OCI-M1 (cell line): ENCODE measurements around the gene SELENOV.

Experiments
- DNase-seq: peaks from one replicate; lab custom pipeline; 2025; lab: John Stamatoyannopoulos, UW

The SELENOV gene

GRCh38 chr19:39558624-39559117 is 43.7 kb downstream of the SELENOV start:
- DNase-seq, result no peak

- no peak for DNase-seq
Observed at GRCh38 chr19:39563408-39563807, 48.5 kb downstream of the SELENOV start.

GRCh38 chr19:39566064-39566463 is 51.1 kb downstream of the SELENOV start:
- no peak for DNase-seq

- DNase-seq, result no peak
Observed at GRCh38 chr19:39568604-39569003, 53.7 kb downstream of the SELENOV start.
